Muscle layer of duodenum (tissue), 2 donors: ENCODE data around the gene PTPRN2.
"Not testable (repeated sequence)": the region's sequence is repeated elsewhere in the genome, so short reads cannot be mapped to it uniquely, and the experiment has no call there.

Experiments
- H3K27ac ChIP-seq: one replicate; pipeline ENCODE4 v1.7.0; 2013; ENCODE audit warnings: mild to moderate bottlenecking, low read length
- H3K27me3 ChIP-seq: one replicate; pipeline ENCODE4 v1.7.0; 2013; ENCODE audit warnings: low read depth, mild to moderate bottlenecking, control low read depth, low read length
- H3K36me3 ChIP-seq, 2 donors: one replicate each; pipeline ENCODE4 v1.7.0; 2013; ENCODE audit warnings: low read length in 2 of 2, control low read depth in 1 of 2, mild to moderate bottlenecking in 1 of 2; ENCODE audit not compliant: insufficient read depth in 2 of 2, control insufficient read depth in 1 of 2
- H3K4me1 ChIP-seq, 2 donors: one replicate each; pipeline ENCODE4 v1.7.0; 2013; ENCODE audit warnings: low read length in 2 of 2, mild to moderate bottlenecking in 2 of 2, control low read depth in 1 of 2, moderate library complexity in 1 of 2; ENCODE audit not compliant: insufficient read depth in 2 of 2, control insufficient read depth in 1 of 2
- H3K4me3 ChIP-seq, 2 donors: one replicate each; pipeline ENCODE4 v1.7.0; 2013; ENCODE audit warnings: low read length in 2 of 2, low read depth in 1 of 2, mild to moderate bottlenecking in 1 of 2
- H3K9me3 ChIP-seq, 2 donors: one replicate each; pipeline ENCODE4 v1.7.0; 2013; ENCODE audit warnings: low read length in 2 of 2, control low read depth in 1 of 2, mild to moderate bottlenecking in 1 of 2; ENCODE audit not compliant: control insufficient read depth in 1 of 2
- donor health status: healthy.

Gene PTPRN2

DNA sequence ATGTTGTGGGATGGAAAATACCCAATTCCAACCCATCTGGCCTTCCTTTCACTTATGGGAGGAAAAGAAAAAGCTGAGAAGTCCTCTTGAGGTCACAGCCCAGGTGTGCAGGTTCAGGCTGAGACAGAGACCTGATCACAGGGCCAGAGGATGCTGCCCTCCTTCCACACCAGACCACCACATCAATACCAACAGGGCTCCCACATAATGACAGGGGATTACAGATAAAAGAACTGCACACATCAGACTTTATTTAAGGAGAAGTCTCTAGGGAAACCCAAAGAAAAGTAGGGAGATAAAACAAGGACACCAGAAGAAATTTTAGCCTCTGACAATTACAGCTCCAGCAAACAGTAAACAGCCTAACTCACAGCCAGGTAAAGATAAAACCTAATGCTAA is 548.4 kb downstream of the PTPRN2 start:
- Histone ChIP-seq H3K4me3 (no peak overlapping the region), H3K4me1 (no peaks in the 10 kb centered on the region), H3K36me3 (no peaks in the 10 kb centered on the region), H3K27ac (no peak overlapping the region), H3K9me3 (peaks cover 0 to 16% of the 10 kb centered on the region in 2 donors), H3K27me3 (no peaks in the 10 kb centered on the region)

DNA sequence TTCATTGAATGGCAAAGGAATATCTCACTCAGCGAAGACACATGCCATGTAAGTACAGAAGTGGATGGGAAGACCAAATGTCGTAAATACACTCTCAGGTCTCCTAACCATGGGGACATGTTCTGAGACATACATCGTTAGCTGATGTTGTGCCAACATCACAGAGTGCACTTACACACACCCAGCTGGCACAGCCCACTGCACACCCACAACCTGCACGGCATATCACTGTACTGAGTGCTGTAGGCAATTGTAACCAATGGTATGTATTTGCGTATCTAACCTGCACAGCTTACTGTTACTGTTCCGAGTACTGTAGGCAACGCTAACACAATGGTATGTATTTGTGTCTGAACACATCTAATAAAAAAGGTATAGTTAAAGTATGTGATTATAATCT is 550.4 kb downstream of the PTPRN2 start:
- no peak overlapping the region for H3K4me3 ChIP-seq
- H3K9me3 ChIP-seq: peaks cover 0 to 23% of the 10 kb centered on the region in 2 donors
- H3K27ac ChIP-seq: no peak overlapping the region
- H3K27me3 ChIP-seq: no peaks in the 10 kb centered on the region
- H3K4me1 ChIP-seq: no peaks in the 10 kb centered on the region
- no peaks in the 10 kb centered on the region for H3K36me3 ChIP-seq

DNA sequence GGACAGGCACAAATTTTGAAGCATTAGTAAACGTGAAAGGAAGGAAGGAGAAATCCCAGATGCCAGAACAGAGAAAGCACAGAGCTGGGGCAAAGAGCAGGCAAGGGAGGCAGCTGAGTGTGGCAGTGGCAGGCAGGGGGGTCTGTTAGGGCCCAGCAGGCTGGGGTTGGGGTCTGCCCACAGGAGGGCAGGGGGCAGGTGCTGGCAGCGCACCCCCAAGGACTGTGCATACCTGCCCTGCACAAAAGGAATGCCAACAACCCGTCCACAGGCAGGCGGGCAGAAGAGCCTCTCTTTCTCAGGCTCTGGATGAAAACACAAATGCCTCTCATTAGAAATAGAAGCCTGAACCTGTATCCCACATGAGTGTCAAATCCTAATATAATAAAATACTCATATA is 552.3 kb downstream of the PTPRN2 start:
- Histone ChIP-seq H3K4me3 (no peak overlapping the region), H3K9me3 (peaks cover 0 to 22% of the 10 kb centered on the region in 2 donors), H3K27ac (no peak overlapping the region), H3K4me1 (no peaks in the 10 kb centered on the region), H3K36me3 (no peaks in the 10 kb centered on the region), H3K27me3 (no peaks in the 10 kb centered on the region)

DNA sequence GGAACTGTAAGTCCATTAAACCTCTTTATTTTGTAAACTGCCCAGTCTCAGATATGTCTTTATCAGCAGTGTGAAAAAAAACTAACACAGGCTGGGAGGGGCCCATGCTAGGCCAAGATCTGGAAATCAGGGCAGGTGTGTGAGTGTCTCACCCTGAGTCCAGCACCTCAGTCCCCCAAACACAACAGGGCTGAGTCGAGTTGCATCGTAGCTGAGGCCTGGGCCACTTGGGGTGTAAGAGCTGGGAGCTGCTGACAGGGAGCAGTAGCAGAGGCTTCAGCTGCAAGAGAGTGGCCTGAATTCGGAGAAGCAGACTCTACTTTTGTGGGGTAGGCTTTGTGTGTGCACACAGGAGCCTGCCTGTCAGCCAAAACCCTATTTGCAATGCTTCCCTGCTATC is 553.1 kb downstream of the PTPRN2 start:
- no peak overlapping the region for H3K4me3 ChIP-seq
- H3K9me3 ChIP-seq: peaks cover 0 to 15% of the 10 kb centered on the region in 2 donors
- no peaks in the 10 kb centered on the region for H3K27me3 ChIP-seq
- H3K4me1 ChIP-seq: no peaks in the 10 kb centered on the region
- H3K36me3 ChIP-seq: no peaks in the 10 kb centered on the region
- no peak overlapping the region for H3K27ac ChIP-seq

DNA sequence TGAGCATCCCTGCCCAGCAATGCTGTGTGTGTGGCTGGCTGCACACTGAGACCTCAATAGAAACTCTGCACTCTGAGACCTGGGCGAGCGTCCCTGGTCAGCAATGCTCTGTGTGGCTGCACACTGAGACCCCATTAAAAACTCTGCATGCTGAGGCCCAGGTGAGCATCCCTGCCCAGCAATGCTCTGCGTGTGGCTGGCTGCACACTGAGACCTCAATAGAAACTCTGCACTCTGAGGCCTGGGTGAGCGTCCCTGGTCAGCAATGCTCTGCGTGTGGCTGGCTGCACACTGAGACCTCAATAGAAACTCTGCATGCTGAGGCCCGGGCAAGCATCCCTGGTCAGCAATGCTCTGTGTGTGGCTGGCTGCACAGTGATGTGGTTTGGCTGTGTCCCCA is 553.7 kb downstream of the PTPRN2 start:
- not testable (repeated sequence) for H3K9me3 ChIP-seq, H3K36me3 ChIP-seq, H3K27me3 ChIP-seq, H3K4me1 ChIP-seq, H3K27ac ChIP-seq, H3K4me3 ChIP-seq

DNA sequence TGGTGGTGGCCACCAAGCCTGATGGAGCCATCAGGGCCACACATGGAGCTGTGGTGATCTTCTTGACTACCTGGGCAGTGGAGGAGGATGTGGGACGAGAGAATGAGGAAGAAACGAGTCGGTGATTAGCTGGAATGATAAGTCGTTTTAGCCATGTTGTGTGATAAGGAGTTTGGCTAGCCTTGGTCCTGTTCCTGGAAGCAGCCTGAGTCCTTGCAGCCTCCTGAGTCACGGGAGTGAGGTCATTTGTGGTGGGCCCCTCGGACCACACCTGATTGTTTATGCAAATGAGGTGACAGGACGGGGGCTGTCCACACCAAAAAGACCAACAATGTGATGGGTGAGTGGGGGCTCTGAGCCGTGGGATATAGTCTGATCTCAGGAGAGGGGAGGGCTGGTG is 554.4 kb downstream of the PTPRN2 start:
- no peaks in the 10 kb centered on the region for H3K4me1 ChIP-seq
- no peaks in the 10 kb centered on the region for H3K27me3 ChIP-seq
- H3K9me3 ChIP-seq: peaks cover 0 to 7% of the 10 kb centered on the region in 2 donors
- no peak overlapping the region for H3K27ac ChIP-seq
- no peaks in the 10 kb centered on the region for H3K36me3 ChIP-seq
- H3K4me3 ChIP-seq: no peak overlapping the region

DNA sequence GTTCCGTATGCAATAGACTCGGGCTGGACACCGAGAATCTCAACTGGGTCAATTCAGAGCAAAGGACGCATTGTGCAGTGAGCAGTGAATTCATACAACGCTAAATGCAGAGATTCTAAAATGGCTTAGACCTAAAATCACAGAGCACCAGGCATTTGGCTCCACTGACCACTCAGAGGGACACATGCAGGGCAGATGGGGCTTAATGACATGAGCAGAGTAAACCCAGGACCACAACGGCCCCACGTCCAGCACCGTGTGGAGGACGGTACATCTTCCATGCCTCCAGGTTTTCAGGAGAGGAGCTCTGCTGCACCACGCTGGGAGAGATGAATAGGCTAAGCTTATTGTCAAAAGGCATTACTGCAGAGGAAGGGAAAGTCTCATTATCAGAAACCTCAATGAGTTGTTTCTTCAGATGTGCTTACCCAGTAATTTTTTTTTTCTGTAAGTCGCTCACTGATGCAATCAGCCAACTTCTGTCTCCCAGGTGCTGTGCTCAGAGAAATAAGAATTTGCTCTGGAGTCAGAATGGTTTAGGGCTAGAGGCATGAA is 555.0 kb downstream of the PTPRN2 start:
- Histone ChIP-seq H3K9me3 (peaks cover 0 to 7% of the 10 kb centered on the region in 2 donors), H3K27me3 (no peaks in the 10 kb centered on the region), H3K27ac (no peak overlapping the region), H3K36me3 (no peaks in the 10 kb centered on the region), H3K4me1 (no peaks in the 10 kb centered on the region), H3K4me3 (no peak overlapping the region)

DNA sequence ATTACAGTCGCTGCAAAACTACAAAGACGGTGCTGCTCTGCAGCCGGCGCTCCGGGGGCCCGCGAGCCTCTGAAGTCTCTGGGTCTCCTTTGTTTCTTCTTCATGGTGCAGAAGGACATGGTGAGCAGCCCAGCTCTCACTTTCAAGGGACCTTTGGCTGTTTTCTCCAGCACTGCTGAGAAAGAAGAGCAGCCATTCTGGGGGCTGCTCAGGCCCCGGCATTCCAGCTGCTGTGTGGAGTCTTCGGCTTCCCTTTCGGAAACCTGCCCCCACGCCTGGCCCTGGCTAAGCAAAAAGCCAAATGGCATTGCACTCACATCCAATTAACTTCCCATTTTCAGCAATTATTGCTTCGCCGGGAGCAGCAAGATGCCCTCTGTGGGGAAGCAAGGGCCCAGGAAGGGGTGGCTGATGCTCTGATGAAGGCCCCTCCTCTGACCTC is 555.7 kb downstream of the PTPRN2 start:
- Histone ChIP-seq H3K9me3 (peaks cover 0 to 7% of the 10 kb centered on the region in 2 donors), H3K36me3 (no peaks in the 10 kb centered on the region), H3K27ac (no peak overlapping the region), H3K27me3 (no peaks in the 10 kb centered on the region), H3K4me3 (no peak overlapping the region), H3K4me1 (no peaks in the 10 kb centered on the region)

DNA sequence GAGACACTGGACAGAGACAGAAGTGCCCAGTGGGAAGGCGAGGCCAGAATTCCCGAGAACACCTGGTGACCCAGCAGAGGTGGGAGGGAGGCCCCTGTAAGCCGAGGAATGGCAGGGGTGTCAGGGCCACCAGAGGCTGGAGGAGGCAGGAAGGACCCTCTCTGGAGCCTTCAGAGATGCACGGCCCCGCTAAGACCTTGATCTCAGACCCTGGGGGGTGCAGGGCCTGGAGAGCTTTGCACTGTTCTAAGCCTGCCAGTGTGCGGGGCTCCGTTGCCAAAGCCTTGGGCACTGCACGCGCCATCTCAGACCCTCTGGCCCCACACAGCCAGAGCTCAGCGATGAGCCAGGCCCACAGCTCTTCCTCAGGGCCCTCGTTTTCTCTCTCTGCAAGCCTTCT is 557.1 kb downstream of the PTPRN2 start:
- Histone ChIP-seq H3K27ac (no peak overlapping the region), H3K4me3 (no peak overlapping the region), H3K36me3 (no peaks in the 10 kb centered on the region), H3K27me3 (no peaks in the 10 kb centered on the region), H3K4me1 (no peaks in the 10 kb centered on the region), H3K9me3 (peaks cover 0 to 7% of the 10 kb centered on the region in 2 donors)

DNA sequence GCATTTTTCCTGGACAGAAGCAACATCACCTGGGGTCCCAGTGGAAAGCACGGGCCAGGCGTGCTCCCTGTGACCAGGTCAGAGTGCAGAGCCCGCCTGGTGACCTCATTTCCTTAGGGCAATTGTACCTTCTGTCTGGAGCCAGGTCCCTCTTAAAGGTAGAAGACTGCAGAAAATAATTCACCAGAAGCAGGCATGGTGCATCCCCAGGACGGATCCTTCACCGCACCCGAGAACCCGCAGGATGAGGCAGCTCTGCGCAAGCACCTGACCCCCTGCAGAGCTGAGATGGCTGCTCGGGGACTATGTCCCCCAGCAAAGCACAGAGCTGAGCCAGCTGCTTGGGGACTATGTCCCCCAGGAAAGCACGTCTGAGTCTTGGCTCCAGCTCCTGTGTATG is 557.6 kb downstream of the PTPRN2 start:
- Histone ChIP-seq H3K9me3 (peaks cover 0 to 7% of the 10 kb centered on the region in 2 donors), H3K4me1 (no peaks in the 10 kb centered on the region), H3K36me3 (no peaks in the 10 kb centered on the region), H3K4me3 (no peak overlapping the region), H3K27ac (no peak overlapping the region), H3K27me3 (no peaks in the 10 kb centered on the region)

DNA sequence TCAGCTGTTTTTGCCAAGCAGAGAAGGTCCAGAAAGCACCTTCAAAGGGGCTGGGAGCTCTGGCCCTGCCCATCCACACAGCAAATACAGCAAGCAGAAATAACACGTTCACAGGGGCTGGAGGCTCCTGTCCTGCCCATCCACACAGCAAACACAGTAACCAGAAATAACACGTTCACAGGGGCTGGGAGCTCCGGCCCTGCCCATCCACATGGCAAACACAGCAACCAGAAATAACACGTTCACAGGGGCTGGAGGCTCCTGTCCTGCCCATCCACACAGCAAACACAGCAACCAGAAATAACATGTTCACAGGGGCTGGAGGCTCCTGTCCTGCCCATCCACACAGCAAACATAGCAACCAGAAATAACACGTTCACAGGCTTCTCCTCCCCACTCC is 558.1 kb downstream of the PTPRN2 start:
- Histone ChIP-seq H3K27me3 (no peaks in the 10 kb centered on the region), H3K4me1 (no peaks in the 10 kb centered on the region), H3K9me3 (peaks cover 0 to 7% of the 10 kb centered on the region in 2 donors), H3K4me3 (no peak overlapping the region), H3K36me3 (no peaks in the 10 kb centered on the region), H3K27ac (no peak overlapping the region)

DNA sequence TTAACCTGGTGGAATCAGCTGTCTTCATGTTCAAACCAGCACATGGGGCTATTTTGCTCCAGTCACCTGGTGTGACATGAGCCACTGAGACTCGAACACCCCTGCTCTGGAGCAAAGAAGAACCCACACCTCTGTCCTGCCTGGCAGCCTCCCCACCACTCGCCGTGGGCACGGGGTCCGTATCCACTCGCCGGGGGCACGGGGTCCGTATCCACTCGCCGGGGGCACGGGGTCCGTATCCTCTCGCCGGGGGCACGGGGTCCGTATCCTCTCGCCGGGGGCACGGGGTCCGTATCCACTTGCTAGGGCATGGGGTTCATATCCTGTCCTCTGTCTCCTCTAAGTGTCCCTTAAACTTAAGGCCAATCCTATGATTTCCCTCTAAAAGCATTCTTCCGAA is 558.7 kb downstream of the PTPRN2 start:
- peaks cover 0 to 6% of the 10 kb centered on the region in 2 donors for H3K9me3 ChIP-seq
- H3K4me1 ChIP-seq: no peaks in the 10 kb centered on the region
- H3K27me3 ChIP-seq: no peaks in the 10 kb centered on the region
- H3K36me3 ChIP-seq: no peaks in the 10 kb centered on the region
- H3K4me3 ChIP-seq: no peak overlapping the region
- no peak overlapping the region for H3K27ac ChIP-seq
